HepG2 (cell line): ENCODE data around the gene CEP68.

Experiments used
- CAMTA2 ChIP-seq: sonication (generic); formaldehyde crosslinking; IDR thresholded peaks from 2 replicates; pipeline ENCODE4 v1.4.0; 2020; ENCODE audit warnings: mild to moderate bottlenecking, missing genetic modification reagents, borderline replicate concordance
- CTCF ChIP-seq: sonication (generic); formaldehyde crosslinking; IDR thresholded peaks from 2 replicates; pipeline ENCODE4 v1.5.0; 2020; ENCODE audit warnings: mild to moderate bottlenecking, missing genetic modification reagents, moderate library complexity
- FOXP1 ChIP-seq, 2 experiments: fragments of 450-650 bp in 1 of 2; IDR thresholded peaks; 2 replicates each; pipeline ENCODE4 v1.6.1; 2017 to 2018; ENCODE audit warnings: antibody characterized with exemption in 1 of 2
- KDM5B ChIP-seq: sonication (generic); formaldehyde crosslinking; IDR thresholded peaks from 2 replicates; pipeline ENCODE4 v1.4.0; 2020; ENCODE audit warnings: missing genetic modification reagents, mild to moderate bottlenecking, borderline replicate concordance
- MAX ChIP-seq: IDR thresholded peaks from 2 replicates; pipeline ENCODE4 v1.6.1; 2012; ENCODE audit warnings: inconsistent platforms
- MYC ChIP-seq: sonication (generic); formaldehyde crosslinking; IDR thresholded peaks from 2 replicates; pipeline ENCODE4 v1.9.0; 2021; ENCODE audit warnings: missing genetic modification reagents, borderline replicate concordance
- POLR2A ChIP-seq, 2 experiments: IDR thresholded peaks; 2 replicates each; pipeline ENCODE4 v1.6.1; 2011; ENCODE audit warnings: low read depth in 2 of 2, low read length in 2 of 2, mild to moderate bottlenecking in 1 of 2, moderate library complexity in 1 of 2; ENCODE audit not compliant: insufficient read depth in 1 of 2
- POLR2AphosphoS5 ChIP-seq: IDR thresholded peaks from 2 replicates; pipeline ENCODE4 v1.6.1; 2012; ENCODE audit warnings: low read depth, low read length
- PPARG ChIP-seq: conservative IDR thresholded peaks from 2 replicates; pipeline ENCODE4 v1.6.1; 2016; ENCODE audit warnings: missing biosample characterization, missing genetic modification reagents
- TRIM22 ChIP-seq: fragments of 450-650 bp; IDR thresholded peaks from 2 replicates; pipeline ENCODE4 v1.6.1; 2017
- TF ChIP-seq, protein P1 (sequence below): sonication (generic); formaldehyde crosslinking; IDR thresholded peaks from 2 replicates; pipeline ENCODE4 v1.4.0; 2020; ENCODE audit warnings: missing genetic modification reagents, low read depth, mild to moderate bottlenecking, borderline replicate concordance
- TF ChIP-seq, protein P2 (sequence below): sonication (generic); formaldehyde crosslinking; conservative IDR thresholded peaks from 2 replicates; pipeline ENCODE4 v1.8.1; 2023; ENCODE audit warnings: missing genetic modification reagents
- TF ChIP-seq, protein P3 (sequence below): sonication (generic); formaldehyde crosslinking; IDR thresholded peaks from 2 replicates; pipeline ENCODE4 v1.5.0; 2020; ENCODE audit warnings: missing genetic modification reagents

DNA sequence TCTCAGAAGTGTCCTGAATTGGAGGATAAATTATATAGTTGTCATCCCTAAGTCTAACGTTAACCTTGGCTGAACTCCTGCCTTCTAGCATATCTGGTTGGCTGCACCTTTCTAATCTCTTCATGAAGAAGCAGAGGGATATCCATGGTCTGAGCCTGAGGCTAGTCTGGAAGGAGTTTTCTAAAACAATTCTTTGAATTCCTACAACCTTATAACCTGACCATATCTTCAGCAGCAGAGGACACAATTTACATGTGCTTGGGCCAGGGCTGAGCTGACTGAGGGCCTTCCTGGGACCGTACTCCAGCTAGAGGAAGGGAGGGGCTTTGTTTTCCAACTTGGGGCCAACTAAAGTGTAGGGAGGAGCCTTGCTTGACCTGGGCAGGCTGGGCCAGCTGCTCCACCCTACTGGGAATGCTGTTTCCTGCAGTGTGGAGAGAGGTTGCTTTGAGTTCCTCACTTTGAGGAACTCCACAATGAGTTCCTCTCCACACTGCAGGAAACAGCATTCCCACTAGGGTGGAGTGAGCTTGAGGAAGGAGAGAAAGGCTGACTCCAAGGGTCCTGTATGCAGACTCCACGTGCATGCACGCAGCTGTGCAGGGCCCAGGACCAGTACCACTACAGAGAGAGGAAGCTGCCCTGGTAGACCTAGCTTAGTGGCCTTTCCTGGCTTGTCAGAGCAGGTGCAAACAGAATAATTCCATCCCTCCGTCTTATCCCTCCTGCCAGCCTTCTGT lies 19.6 kb downstream of the CEP68 start:
- TF ChIP-seq TRIM22 (no peak), FOXP1 (IDR thresholded peaks at IDR 0.05) (no peak), FOXP1 (CRISPR knock-in tag; IDR thresholded peaks at IDR 0.05) (no peak), CAMTA2 (no peak), KDM5B (no peak), POLR2A (IDR thresholded peaks at IDR 0.05; ENCODE audit: insufficient read depth in 1 of 2, low read depth in 2 of 2, low read length in 2 of 2) (no peak; a peak in 2 of 4 replicates), CTCF (CRISPR knock-in tag) (no peak), MAX (no peak), POLR2AphosphoS5 (0 out of 2 replicates have a peak, but pooled peaks have one; percentile 20), MYC (no peak), PPARG (CRISPR knock-in tag) (no peak)
- TF ChIP-seq, protein P1, sequence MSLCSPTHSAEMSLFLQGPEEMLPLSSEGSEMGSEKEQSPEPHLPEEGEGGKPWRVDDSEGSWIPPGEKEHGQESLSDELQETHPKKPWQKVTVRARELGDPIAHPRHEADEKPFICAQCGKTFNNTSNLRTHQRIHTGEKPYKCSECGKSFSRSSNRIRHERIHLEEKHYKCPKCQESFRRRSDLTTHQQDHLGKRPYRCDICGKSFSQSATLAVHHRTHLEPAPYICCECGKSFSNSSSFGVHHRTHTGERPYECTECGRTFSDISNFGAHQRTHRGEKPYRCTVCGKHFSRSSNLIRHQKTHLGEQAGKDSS (CRISPR knock-in tag) = no peak
- TF ChIP-seq, protein P2, sequence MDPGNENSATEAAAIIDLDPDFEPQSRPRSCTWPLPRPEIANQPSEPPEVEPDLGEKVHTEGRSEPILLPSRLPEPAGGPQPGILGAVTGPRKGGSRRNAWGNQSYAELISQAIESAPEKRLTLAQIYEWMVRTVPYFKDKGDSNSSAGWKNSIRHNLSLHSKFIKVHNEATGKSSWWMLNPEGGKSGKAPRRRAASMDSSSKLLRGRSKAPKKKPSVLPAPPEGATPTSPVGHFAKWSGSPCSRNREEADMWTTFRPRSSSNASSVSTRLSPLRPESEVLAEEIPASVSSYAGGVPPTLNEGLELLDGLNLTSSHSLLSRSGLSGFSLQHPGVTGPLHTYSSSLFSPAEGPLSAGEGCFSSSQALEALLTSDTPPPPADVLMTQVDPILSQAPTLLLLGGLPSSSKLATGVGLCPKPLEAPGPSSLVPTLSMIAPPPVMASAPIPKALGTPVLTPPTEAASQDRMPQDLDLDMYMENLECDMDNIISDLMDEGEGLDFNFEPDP (CRISPR knock-in tag) = no peak
- TF ChIP-seq, protein P3, sequence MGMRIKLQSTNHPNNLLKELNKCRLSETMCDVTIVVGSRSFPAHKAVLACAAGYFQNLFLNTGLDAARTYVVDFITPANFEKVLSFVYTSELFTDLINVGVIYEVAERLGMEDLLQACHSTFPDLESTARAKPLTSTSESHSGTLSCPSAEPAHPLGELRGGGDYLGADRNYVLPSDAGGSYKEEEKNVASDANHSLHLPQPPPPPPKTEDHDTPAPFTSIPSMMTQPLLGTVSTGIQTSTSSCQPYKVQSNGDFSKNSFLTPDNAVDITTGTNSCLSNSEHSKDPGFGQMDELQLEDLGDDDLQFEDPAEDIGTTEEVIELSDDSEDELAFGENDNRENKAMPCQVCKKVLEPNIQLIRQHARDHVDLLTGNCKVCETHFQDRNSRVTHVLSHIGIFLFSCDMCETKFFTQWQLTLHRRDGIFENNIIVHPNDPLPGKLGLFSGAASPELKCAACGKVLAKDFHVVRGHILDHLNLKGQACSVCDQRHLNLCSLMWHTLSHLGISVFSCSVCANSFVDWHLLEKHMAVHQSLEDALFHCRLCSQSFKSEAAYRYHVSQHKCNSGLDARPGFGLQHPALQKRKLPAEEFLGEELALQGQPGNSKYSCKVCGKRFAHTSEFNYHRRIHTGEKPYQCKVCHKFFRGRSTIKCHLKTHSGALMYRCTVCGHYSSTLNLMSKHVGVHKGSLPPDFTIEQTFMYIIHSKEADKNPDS (CRISPR knock-in tag) = no peak
